Kidney capillary endothelial cell (primary cell): ENCODE measurements around the gene GSC.
"Not testable (repeated sequence)": the region's sequence is repeated elsewhere in the genome, so short reads cannot be mapped to it uniquely, and the experiment has no call there.

Experiments
- DNase-seq: peaks from one replicate; pipeline ENCODE4 v3.0.0-alpha.2; 2018; ENCODE audit warnings: low spot score

Gene GSC

DNA sequence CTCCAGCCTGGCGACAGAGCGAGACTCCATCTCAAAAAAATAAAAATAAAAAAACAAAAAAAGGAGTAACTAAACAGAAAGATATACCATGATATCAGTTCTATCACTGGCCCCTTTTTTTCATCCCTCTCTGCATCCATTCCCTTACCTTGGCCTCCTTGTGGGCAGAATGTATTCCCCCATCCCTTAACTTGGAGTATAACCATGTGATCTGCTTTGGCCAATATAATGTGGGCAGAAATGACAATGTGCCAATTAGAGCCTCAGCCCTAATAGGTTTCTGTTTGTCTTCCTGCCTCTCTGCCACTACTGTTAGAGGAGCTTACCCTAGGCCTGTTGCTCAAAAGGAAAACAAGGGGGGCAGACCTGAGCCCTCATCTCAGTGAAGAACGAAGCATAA lies 23.8 kb downstream of the GSC start:
- DNase-seq: no peak

DNA sequence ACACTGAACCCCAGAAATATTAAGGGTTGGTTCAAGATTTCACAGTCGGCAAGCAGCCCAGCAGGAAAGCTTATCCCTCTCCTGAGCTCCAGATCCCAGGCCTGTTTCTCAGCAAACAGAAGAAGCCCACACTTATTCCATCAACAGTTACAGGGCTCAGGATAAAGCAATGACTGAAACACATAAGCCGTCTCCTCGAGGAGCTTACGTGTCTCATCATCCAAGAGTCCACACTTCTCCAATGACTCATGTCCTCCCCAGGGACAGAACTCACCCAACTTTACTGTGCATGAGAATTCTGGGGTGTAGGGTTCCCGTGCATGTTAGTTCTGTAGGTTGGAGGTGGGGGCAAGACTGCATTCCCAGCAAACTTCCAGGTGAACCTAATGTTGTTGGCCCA lies 31.2 kb downstream of the GSC start:
- no peak for DNase-seq

DNA sequence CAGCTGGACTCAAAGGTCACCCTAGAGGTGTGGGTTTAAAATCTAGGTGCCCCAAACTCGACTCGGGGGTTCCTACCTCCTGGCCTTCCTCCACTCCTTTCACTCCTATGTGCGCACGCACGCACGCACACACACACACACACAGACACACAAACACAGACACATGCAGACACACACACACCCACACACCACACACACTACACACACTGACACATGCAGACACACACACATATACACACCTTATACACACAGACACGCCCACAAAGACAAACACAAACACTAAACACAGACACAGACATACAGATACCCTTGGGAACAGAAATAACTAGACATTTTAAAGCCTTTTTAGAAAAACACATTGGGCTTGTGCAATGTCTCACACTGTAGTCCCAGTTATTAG lies 31.8 kb downstream of the GSC start:
- no peak for DNase-seq

DNA sequence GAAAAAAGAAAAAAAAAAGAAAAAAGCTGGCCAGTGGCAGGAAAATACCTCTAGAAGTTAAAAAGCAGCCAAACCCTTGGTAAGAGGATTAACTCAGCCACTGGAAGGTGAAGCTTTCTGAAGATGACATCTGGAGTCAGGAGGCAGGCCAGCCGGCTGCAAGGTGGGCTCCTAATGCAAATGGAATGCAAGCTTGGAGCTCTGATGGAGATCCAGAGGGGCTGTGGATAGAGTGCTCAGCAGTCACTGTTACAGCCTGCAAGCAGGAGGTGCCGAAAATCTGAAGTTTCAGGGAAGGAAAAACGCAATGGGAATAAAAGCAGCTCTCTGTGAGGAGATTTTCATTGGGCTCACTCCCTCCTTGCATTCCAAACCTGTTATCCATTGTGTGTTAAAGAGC lies 41.0 kb downstream of the GSC start:
- DNase-seq: no peak

DNA sequence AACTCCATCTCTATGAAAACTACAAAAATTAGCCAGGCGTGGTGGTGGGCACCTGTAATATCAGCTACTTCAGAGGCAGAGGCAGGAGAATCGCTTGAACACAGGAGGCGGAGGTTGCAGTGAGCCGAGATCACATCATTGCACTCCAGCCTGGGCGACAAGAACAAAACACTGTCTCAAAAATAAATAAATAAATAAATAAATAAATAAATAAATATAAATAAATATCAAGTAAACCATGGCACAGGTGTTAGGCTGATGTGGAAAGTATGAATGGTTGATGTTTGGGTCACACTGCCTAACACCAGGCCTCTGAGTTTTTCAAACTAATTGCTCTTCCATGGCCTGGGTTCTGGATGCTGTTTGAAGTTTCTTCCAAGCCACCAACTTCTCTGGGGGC lies 41.5 kb downstream of the GSC start:
- DNase-seq: not testable (repeated sequence)

DNA sequence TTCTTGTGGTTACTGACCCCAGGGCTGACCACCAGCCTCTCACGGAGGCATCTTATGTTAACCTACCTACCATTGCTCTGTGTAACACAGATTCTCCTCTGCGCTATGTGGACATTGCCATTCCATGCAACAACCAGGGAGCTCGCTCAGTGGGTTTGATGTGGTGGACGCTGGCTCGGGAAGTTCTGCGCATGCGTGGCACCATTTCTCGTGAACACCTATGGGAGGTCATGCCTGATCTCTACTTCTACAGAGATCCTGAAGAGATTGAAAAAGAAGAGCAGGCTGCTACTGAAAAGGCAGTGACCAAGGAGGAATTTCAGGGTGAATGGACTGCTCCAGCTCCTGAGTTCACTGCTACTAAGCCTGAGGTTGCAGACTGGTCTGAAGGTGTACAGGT lies 43.3 kb downstream of the GSC start:
- not testable (repeated sequence) for DNase-seq

DNA sequence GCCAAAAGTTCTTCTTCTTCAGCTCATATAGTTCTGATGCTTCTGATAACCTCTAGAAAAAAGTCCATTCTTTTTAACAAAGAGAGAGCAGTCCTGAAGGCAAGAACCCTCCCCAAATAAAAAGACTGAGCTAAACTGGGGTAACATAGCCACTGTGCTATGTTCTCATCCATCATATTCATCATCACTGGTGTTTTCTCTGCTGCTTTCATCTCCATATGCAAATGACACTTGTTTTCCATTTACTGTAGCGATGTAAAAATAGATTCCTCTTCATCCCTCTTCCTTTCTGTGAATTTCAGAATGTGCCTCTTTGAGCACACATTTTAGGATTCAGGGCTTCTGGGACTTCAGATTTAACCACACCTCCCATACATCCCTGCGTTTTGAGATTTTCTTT lies 44.9 kb downstream of the GSC start:
- no peak for DNase-seq

DNA sequence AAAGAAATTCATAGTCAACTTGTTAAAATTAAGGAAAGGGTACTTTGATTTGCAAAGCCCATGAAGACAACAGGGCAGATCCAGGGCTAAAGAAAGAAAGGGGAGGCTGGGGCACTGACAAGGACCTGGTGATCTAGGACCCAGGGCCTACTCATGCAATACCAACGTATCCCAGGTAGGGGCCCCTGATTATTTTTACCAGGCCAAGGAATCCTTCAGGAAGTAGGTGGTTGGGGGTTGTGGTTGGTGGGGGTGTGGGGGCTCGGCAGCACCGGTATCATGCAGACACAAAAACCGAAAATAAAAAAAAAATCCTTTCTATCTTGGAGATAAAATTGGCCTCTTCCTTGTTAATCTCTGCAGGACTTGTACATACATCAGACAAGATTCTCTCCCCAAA lies 47.5 kb downstream of the GSC start:
- no peak for DNase-seq
